GM12892 (cell line): Measurements from ENCODE around the gene LIN52.

ENCODE experiments used
- POLR2A ChIP-seq: IDR thresholded peaks from 2 replicates; pipeline ENCODE4 v1.6.1; 2011; ENCODE audit warnings: low read depth, low read length, control low read depth
- POLR2AphosphoS5 ChIP-seq: IDR thresholded peaks from 2 replicates; pipeline ENCODE4 v1.6.1; 2011; ENCODE audit warnings: low read depth, low read length, control low read depth

GRCh38 chr14:74062809-74063150, 22.0 kb upstream of the LIN52 start:
- TF ChIP-seq POLR2AphosphoS5: no peak
- TF ChIP-seq POLR2A: no peak
